COLO829 (cell line): Measurements from ENCODE around the gene CSK.
"Not testable (repeated sequence)": the region's sequence is repeated elsewhere in the genome, so short reads cannot be mapped to it uniquely, and the experiment has no call there.

ENCODE experiments used
- DNase-seq: peaks from one replicate; pipeline ENCODE4 v3.0.0; 2012; ENCODE audit warnings: low spot score

Gene CSK

GRCh38 chr15:74781431-74782258, at the start of gene CSK:
TSS of gene CSK (plus strand) at chr15:74782080. CDS start at chr15:74798298, 16,218 bp downstream.
- peak; percentile 61 for DNase-seq

GRCh38 chr15:74732846-74733245, 49.0 kb upstream of the CSK start:
- no peak for DNase-seq

- DNase-seq: no peak
These were observed 48.6 kb upstream of the CSK start for GRCh38 chr15:74733269-74733668.

- DNase-seq: no peak
These were observed 46.6 kb upstream of the CSK start for GRCh38 chr15:74735305-74735704.

- not testable (repeated sequence) for DNase-seq
These were observed 43.6 kb upstream of the CSK start for GRCh38 chr15:74738239-74738638.

- no peak for DNase-seq
These were observed 39.5 kb upstream of the CSK start for GRCh38 chr15:74742422-74742821.

GRCh38 chr15:74746389-74746788, 35.5 kb upstream of the CSK start:
- DNase-seq: no peak

- DNase-seq: no peak
These were observed 33.4 kb upstream of the CSK start, which contains the start of gene CYP1A2 for GRCh38 chr15:74748322-74748946. TSS of gene CYP1A2 (plus strand) at chr15:74748845. CDS start at chr15:74749739, 894 bp downstream.

GRCh38 chr15:74749832-74750231, 32.0 kb upstream of the CSK start:
- DNase-seq: no peak

- DNase-seq: no peak
These were observed 31.1 kb upstream of the CSK start for GRCh38 chr15:74750751-74751150.

- DNase-seq: no peak
These were observed 29.9 kb upstream of the CSK start for GRCh38 chr15:74752011-74752410.

GRCh38 chr15:74752531-74752930, 29.3 kb upstream of the CSK start:
- no peak for DNase-seq

- no peak for DNase-seq
These were observed 27.2 kb upstream of the CSK start for GRCh38 chr15:74754593-74755215.

GRCh38 chr15:74758736-74759135, 23.1 kb upstream of the CSK start:
- no peak for DNase-seq

GRCh38 chr15:74762791-74763150, 19.1 kb upstream of the CSK start:
- no peak for DNase-seq

- no peak for DNase-seq
These were observed 18.5 kb upstream of the CSK start for GRCh38 chr15:74763416-74763815.

- DNase-seq: no peak
These were observed 14.4 kb upstream of the CSK start for GRCh38 chr15:74767167-74768098.

GRCh38 chr15:74768099-74768770, 13.6 kb upstream of the CSK start:
- DNase-seq: no peak

GRCh38 chr15:74768771-74769342, 13.0 kb upstream of the CSK start:
- DNase-seq: peak; percentile 44

- no peak for DNase-seq
These were observed 12.3 kb upstream of the CSK start for GRCh38 chr15:74769463-74770025.
